GM19324 (cell line): Measurements from ENCODE around the gene UNK.
"Not testable (repeated sequence)": the region's sequence is repeated elsewhere in the genome, so short reads cannot be mapped to it uniquely, and the experiment has no call there.

Experiments used
- ATAC-seq: cut with Tn5 transposase; IDR thresholded peaks from one replicate; pipeline ENCODE4 v1.9.1; 2021; ENCODE audit warnings: mild to moderate bottlenecking, moderate library complexity; ENCODE audit not compliant: unreplicated experiment, low FRiP score

Gene UNK

DNA sequence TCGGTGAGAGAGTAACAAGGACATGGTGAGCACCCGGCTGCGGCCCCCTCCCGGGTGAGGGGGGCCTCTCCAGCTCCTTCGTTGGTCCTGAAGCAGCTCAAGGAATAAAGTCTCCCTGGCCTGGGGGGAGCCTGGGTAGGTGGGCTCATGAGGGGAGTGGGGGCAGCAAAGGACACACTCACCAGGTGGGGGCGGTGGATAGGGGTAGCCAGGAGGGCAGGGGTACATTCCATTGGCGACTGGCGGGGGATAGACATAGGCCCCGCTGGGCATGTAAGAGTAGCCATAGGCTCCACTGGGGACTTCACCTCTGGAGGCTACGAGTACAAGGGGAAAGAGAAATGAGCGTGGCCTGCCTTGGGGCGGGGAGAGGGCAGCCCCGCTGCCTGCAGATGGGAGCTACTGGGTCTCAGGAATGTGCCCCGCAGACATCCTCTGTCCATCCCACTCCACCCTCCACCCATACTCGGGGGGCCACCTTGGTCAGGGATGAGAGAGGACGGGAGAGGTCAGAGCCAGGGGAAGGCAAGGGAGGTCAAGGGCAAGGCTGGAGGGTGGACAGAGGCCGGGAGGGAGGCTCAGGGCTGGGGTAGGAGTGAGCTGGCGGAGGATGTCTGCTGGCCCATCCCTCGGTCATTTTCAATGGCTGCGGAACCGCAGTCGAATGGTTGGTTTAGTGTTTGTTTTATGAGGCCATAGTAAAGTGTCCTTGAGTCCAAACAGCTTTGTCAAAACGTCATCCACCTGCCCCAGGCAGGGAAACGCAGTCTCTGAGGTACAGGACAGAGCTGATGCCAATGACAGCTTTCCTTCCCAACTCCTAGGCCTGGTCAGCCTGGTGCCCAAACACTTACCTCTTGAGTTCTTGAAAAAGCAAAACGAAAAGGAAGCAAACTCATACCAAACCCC lies 63.3 kb downstream of the UNK start:
- no peak for ATAC-seq

- ATAC-seq = no peak
Observed at GRCh38 chr17:75848523-75849278, 64.1 kb downstream of the UNK start.

DNA sequence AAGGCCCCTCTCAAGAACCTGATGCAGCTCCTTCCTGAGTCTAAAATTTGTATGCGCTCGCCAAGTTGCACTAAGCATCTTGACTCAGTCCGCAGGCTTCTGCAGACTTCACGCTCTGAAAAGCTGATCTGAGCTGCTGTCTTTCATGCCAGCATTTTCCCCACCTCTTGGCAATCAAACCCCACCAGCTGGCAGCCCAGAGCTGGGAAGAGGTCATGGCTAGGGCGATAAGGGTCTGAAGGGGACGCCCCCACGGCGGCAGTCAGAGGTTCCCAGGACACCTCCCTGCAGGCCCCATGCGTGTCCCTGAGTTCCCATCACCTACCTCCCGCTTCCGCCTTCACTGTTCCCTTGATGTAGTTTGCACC lies 64.7 kb downstream of the UNK start:
- ATAC-seq = no peak

- no peak for ATAC-seq
Observed at GRCh38 chr17:75849724-75850123, 65.1 kb downstream of the UNK start.

DNA sequence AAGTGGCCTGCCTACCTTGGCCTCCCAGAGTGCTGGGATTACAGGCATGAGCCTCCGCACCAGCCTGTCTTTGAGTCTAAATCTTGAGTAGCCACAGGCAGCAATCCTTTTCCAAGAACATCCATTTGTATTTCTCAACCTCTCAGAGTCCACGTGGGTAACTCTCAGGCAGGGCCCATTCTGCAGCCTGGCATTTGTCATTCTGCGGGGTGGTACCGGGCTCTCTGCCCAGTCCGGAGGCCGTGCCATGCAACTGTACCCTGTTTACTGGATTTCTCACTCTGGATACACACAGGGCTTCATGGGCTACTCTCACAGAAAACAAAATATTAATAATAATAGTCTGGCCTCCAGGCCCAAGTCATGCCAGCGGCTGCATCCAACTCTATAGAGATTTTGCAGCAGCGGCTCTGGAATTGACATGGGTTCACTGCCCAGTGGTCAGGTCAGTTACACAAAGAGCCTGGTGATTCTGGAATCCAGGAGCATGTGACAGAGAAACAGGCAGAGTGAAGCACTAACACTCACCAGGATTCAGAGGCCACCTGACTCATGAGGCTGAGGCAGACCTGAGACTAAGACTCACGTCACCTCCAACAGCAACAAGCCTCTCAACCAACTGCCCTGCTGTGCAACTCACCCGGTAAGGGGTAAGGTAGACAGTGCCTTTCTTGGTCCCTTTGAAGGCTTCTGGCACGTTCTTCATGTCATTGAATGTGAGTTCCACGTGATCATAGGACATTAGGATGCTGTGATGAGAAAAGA lies 66.5 kb downstream of the UNK start:
- ATAC-seq = no peak

DNA sequence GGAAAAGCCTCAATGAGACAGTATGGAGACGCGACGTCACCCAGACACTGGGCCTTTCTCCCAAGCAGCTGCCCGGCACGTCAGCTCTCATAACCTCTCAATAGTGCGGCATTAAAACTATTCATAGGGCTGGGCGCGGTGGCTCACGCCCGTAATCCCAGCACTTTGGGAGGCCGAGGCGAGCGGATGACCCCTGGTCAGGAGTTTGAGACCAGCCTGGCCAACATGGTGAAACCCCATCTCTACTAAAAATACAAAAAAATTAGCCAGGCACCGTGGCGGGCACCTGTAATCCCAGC lies 67.0 kb downstream of the UNK start:
- not testable (repeated sequence) for ATAC-seq

DNA sequence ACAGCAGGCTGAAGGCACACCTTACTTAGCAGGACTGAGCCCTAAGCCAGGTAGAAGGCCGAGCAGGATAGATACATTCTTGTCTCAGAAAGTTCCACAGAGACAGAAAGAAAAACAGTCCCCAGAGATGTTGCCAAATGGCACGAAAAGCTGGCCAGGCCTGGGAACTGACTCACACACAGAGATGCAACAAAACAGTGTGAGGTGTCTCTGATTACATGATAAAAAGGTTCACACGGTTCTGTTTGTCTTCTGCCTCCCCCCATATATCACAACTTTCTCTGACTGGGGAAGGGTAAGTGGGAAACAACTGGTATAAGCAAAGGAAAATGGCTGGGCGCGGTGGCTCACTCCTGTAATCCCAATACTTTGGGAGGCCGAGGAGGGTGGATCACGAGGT lies 68.8 kb downstream of the UNK start:
- no peak for ATAC-seq

DNA sequence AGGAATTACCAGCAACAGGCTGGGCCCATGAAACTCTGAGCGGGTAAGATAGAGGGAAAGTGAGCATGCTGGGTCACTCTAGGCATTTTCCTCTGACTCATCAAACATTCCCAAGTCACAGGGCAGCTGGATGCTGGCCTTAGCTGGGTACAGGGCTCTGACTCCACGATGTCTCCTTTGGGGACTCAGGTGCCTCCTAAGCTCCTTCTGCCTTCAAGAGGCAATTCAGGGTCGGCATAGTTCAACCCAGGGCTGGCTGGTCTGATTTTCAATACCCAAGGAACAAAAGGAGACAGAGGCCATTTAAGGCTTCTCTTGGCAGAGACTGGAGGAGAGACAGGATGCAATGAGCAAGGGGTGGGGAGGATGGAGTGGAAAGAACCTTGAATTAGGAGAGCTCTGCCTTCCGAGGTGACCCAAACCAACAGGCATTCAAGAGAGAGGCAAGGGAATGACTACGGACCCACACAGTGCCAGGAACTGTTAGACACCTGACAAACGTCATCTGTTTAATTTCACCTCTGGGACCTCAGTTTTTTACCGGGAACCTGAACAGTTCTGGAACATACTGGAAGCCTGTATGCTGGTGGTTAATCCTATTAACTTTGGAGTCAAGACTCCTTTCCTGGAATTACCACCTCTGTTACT lies 69.6 kb downstream of the UNK start:
- no peak for ATAC-seq

DNA sequence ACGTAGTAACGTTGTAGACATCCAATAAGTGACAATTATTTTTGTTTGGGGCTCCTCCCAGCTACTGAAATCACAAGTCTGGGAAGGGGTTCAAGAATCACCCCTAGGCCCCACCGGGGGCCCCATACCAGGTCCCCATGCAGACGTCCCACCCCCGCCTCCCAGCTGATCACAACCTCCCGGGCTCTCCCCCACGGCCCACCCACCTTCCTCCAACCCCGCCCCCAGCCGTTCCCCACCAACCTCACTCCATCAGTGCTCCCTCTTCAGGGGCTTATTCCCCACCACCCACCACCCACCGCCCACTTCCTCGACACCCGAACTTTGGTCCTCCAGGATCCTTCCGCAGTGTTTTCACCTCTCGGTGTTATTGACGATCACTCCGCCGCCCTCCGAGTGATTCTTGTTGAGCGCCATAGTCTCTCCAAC lies 70.3 kb downstream of the UNK start:
- ATAC-seq = no peak

GRCh38 chr17:75855310-75856061 lies 70.9 kb downstream of the UNK start, which contains the start of gene WBP2:
Gene WBP2 (minus strand): TSS chr17:75855335. CDS start chr17:75855297, 38 bp downstream.
- peak; percentile 88 for ATAC-seq

- peak; percentile 30 for ATAC-seq
Observed at GRCh38 chr17:75856062-75856756, 71.6 kb downstream of the UNK start.

- ATAC-seq = not testable (repeated sequence)
Observed at GRCh38 chr17:75859358-75859757, 74.8 kb downstream of the UNK start.

GRCh38 chr17:75861927-75862317 lies 77.3 kb downstream of the UNK start:
- no peak for ATAC-seq

DNA sequence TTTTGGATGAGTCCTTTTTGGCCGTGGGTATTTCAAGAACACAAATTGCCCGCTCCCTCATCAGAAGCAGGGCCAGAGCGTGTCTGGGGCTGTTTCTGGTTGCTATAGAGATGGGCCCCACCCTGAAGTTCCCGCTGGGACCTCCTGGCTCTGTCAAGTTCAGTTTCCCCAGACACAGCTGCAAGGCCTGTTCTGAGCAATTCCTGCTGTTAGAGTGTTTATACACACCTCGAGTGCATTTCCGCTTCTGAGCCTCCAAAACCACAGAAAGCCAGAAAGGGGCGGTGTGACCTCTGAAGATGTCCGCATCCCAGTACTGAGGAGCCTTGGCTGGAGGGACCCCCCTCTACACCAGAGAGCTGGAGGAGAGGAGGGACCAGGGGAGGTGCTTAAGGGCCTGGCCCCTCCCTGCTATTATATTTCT lies 79.9 kb downstream of the UNK start:
- ATAC-seq = peak; percentile 71

DNA sequence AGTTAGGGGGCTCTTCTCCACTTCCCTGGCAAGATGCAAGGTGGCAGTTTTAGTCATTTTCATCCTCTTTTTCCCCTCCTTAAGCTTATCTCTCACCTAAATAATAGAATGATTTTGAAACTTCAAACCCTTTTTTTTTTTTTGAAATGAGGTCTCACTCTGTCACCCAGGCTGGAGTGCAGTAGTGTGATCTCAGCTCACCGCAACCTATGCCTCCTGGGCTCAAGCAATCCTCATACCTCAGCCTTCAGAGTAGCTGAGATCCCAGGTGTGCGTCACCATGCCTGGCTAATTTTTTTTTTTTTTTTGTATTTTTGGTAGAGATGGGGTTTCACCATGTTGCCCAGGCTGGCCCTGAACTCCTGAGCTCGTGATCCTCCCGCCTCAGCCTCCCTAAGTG lies 80.3 kb downstream of the UNK start:
- not testable (repeated sequence) for ATAC-seq

- ATAC-seq = not testable (repeated sequence)
Observed at GRCh38 chr17:75865404-75866188, 81.0 kb downstream of the UNK start.

DNA sequence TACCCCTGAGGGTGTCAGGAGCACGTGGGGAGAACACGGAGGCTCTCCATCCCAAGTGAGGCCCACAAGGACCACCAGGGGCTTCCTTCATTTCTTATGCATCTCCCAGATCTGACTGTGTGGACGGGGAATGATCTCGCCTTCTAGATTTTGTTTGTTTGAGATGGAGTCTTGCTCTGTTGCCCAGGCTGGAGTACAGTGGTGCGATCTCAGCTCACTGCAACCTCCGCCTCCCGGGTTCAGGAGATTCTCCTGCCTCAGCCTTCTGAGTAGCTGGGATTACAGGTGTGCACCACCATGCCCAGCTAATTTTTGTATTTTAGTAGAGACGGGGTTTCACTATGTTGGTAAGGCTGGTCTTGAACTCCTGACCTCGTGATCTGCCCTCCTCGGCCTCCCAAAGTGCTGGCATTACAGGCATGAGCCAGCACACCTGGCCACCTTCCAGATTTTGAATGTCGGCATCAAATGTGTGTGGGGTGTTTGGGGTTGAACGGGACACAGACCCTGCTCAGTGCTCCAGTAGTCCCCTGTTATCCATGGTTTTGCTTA lies 84.2 kb downstream of the UNK start:
- not testable (repeated sequence) for ATAC-seq
